ENCODE measurements around the gene ICA1. TPM values are rescaled to one million over a fixed set of nuclear protein-coding genes. Genes with fewer than 3 reads are reported as not detected.
A peak's percentile ranks its signal among the peaks of the same experiment; 100 is the strongest.
"Not testable (repeated sequence)": the region's sequence is repeated elsewhere in the genome, so short reads cannot be mapped to it uniquely, and the experiment has no call there.

Gene ICA1
- total RNA-seq, 1 donor from 2014 or later = 51.0 TPM

DNA sequence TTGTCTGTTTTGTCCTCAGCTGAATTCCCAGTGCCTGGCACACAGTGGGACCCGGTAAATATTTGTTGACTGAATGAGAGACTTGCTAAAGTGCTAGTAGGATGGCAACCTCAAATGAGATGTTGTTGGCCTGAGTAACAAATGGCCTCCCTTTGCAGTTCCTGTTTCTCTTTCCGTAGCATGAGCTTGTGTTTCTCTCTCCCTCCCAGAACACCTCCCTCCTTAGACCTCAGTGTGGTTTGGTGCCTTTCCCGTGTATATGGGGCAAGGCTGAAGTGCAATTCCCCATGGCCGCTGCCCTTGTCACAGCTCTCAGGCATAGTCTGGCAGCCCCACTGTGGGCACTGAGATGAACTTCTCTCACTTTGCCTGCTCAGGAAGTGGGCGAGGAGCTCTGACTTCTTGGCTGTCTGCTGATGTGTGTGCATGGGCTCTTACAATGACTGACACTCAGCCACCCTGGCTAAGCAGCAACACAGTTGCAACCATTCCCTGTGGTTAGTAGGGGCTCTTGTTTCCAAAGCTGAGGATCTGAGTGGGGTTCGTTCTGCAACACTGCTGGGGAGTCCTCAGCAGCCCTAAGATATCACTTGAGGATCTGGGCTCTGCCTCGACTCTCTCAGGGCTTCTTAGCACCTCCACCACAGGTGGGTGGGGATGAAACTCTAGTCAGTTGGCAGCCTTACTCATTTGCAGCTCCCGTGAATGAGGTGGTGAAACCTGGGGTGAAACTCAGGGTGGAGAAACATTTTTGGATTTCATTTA is 136.1 kb downstream of the ICA1 start:
- intact Hi-C loops (cut with micrococcal nuclease) = no loop called here
- ATAC-seq (peak; percentile 29), DNase-seq (no peak)

DNA sequence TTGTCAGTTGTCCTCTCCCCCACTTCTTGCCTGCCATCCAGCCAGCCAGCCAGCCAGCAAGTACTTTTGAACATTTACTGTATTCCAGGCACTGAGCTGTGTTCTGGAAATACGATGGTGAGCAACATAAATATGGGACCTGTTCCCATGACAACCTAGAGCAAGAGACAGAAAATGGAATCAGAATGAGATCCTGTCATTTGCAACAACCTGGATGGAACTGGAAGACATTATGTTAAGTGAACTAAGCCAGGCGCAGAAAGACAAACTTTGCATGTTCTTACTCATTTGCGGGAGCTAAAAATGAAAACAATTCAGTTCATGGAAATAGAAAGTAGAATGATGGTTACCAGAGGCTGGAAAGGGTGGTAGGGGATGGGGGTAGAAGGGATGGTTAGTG is 140.7 kb downstream of the ICA1 start:
- DNase-seq (no peak), ATAC-seq (no peak)
- intact Hi-C loops (cut with micrococcal nuclease) = no loop called here

DNA sequence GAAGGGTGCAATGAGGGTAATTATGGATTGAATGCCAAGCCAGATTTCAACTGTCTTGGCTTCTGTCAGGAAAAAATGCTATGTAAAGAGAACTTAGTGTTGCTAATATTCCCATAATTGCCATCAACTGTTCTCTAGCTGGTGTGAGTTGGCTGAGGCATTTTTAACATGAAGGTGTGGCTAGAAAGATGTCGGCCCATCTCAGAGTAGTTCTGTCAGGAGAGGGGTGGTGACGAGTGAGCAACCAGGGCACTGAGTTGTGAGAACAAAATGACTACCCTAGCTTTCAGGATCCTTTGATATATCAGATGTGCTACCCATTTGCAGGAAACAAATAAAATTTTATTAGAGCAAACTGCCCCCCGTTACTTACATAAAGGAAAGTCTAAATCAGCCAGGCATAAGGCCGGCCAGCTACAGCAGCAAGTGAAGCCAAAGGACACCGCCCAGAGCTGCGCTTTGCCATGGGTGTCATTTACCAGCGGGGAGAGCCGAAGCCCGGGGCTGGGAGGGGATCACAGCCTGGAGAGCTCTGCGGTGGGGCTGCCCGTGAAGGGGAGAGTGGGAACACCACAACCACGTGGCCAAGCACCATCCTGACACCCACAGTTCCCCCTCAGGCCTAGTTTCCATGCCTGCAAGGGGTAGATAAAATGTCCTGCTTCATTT is 141.4 kb downstream of the ICA1 start:
- ATAC-seq = no peak
- intact Hi-C loops (cut with micrococcal nuclease) = no loop called here
- no peak for DNase-seq

DNA sequence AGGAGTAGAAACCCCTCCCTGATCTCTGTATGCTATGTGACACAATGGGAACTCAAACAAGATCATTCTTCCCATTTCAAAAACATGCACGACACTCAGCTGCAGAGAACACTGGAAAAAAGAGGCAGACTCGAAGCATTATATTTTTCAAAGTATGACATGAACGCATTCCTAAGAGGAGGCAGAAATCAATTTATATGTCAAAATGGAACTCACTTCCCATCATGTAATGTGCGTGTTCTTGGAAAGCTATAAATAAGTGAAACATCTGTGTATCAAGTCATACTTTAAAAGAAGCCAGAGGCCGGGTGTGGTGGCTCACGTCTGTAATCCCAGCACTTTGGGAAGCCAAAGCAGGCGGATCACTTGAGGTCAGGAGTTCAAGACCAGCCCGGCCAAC is 142.7 kb downstream of the ICA1 start:
- no peak for DNase-seq
- intact Hi-C loops (cut with micrococcal nuclease) = no loop called here
- no peak for ATAC-seq

DNA sequence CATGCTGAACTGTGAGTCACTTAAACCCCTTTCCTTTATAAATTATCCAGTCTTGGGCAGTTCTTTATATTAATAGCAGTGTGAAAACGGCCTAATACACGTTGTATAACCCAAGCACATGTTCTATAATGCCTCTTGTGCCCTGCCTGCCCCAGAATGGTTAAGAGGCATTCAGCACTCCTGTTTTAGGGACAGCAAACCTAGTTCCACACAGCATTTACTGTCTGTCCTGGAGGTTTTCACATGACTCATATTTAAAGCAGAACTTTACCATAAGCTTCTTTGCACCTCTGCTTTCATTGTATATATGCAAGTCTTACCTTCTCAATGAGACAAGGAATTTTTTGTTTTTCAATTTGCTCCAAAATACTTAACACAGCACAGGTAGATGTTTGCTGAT is 144.8 kb downstream of the ICA1 start:
- intact Hi-C loops (cut with micrococcal nuclease) = no loop called here
- ATAC-seq (no peak), DNase-seq (no peak)

DNA sequence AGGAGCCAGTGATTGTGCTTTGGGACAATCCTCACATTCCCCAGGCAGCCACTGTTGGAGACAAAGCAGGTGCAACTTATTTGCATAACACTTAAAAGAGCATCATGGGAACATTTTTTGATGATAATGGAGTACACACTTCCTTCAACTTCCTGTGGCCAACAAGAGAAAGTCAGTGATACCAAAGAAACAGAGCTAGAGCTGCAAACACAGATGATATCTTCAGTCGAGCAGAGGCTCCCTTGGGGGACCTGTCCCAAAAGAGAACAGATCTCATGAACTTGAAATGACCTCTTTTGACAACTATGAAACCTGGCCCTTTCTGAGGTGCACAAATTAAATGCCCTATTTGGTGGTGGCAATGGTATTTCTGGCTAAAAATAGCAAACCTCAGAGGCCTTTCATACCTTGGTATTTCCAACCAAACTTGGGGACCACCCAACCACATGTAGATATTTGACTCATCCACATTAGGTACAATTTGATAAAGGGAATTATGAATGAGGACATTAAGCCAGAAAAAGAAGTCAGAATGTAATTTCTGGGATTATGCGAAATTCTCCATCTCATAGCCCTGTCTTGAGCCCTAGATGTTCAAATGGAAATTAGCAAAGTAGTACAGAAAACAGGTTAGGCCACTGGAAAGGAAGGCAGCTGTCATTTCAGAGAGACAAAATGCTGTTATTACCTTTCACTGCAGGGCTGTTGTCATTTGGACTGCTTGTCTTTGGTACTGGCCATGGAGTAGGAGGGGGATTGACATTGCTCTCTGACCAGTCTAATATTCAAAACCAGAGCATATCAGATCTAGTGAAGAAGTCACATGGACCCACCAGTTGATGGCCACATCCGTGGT is 146.2 kb downstream of the ICA1 start:
- intact Hi-C loops (cut with micrococcal nuclease) = no loop called here
- no peak for ATAC-seq
- DNase-seq = no peak

DNA sequence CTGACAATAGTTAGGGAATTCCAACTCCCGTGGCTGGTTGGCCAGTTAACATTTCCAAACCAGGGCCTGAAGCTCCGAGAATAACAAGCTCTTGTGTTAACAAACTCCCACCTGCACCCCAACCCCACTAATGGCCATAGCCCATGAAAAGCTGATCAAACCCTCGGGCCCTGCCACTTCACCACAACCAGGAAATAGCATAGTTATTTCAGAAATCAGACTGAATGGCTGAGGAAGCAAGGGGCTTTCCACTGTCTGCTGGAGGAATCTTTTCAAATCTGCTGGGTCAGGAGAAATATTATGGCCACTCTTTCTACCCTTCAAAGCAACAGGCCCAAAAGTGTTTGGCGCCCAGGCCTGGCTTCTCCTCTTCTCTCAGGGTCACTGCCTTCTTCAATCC is 147.8 kb downstream of the ICA1 start:
- intact Hi-C loops (cut with micrococcal nuclease) = no loop called here
- no peak for ATAC-seq
- DNase-seq = no peak

DNA sequence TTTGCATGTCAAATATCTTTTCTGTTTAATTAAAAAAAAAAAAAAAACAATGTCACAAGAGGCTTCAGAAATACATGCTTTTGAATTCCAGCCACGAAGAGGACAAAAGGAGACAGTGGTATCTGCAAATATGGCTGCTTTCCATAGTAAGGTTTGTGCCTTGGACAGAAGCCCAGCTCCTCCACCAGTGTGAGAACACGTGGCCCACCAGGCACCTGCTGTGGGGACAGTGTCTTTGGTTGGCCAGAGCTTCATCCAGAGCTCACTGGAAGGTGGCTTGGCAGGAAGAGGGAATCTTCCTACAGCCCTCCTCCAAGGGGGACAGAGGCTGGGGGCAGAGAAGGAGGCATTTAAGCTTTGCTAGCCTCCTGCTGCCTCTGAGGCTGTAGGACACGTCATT is 148.8 kb downstream of the ICA1 start:
- peak; percentile 37 for DNase-seq
- ATAC-seq = peak; percentile 87
- intact Hi-C loops (cut with micrococcal nuclease) = no loop called here

DNA sequence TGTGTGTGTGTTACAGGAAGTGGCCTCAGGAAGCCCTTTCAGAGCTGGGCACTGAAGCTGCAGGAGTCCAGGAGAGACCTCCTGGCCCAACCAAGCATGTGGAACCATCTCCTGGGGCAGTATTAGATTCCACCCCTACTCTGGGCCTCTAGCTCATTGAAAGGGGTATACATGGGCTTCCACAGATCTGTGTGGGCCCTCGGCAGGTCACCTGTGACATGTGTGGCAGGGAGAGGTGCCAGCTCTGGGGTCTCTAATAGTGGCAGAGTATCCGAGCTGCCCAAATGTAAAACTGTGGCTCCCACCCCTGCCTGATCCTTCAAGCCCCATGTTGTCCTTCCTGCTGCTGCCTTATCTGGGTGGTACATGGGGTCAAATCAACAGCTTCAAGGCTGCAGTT is 149.3 kb downstream of the ICA1 start:
- intact Hi-C loops (cut with micrococcal nuclease) = no loop called here
- DNase-seq = no peak
- peak; percentile 31 for ATAC-seq

DNA sequence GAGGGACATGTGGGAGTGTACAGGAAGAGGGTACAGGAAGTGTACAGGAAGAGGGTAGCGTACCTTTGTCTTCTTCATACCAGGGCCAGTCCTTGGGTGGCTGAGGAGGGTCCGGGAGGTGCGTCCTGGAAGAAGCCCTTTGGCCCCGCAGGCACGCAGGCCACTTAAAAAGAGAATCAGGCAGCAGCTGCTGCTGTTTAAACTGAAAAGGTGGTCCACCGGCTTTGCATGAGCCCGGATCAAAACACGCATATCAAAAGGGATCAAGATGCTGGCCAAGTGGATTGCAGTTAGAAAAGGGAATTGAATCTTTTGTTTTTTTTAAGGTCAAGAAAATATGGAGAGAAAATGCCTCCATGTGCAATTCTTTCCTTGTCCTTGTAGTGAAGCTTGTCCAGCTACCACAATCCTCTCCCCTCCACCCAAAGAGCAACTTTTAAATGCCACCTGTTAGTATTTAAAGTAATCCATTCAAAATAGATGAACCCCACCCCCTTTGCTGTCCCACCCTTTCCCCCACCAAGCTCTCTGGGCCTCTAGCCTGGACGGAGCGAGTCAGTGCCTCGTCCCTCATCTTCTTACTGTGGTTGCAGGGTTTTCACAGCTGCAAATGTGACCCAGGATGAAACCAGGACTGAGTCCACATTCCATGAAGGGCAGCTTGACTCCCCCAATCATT is 150.5 kb downstream of the ICA1 start:
- intact Hi-C loops (cut with micrococcal nuclease) = no loop called here
- ATAC-seq (no peak), DNase-seq (no peak)

DNA sequence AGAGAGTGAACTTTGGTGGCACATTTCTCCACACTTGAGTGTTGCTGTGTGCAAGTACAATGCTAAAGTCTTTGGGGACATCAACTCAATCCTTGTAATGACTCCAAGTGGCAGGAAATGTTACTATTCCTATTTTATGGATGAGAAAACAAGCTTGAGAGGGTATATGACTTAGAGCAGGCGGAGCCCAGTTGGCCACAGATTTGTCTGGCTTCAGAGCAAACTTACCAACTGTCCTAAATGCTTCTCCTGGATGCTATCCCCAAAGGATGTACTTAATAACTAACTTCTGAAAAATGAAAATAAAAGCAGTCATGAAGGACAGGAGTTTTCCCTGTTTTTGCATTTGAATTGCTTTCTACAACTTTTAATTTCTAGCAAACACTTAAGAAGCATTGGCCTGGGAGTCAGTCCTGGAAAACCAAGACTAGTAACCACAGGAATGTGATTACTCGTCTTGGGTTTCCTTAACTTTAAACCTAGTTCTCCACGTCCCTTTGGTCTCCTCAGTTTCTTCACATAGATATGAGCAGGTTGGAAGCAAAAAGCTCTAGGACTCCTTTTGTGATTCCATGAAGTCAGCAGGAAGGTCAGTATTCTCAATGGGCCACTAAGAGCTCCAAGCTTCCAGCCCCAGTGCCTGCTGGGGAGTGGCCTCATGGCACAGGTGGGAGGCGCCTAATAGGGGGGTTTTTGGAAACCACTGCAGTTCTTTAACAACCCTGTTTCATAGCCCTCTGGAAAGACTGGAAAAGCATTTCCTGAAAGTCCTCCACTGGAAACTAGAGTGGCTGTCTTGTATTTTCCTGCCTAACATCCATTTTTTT is 152.6 kb downstream of the ICA1 start:
- intact Hi-C loops (cut with micrococcal nuclease) = no loop called here
- no peak for DNase-seq
- ATAC-seq = no peak

DNA sequence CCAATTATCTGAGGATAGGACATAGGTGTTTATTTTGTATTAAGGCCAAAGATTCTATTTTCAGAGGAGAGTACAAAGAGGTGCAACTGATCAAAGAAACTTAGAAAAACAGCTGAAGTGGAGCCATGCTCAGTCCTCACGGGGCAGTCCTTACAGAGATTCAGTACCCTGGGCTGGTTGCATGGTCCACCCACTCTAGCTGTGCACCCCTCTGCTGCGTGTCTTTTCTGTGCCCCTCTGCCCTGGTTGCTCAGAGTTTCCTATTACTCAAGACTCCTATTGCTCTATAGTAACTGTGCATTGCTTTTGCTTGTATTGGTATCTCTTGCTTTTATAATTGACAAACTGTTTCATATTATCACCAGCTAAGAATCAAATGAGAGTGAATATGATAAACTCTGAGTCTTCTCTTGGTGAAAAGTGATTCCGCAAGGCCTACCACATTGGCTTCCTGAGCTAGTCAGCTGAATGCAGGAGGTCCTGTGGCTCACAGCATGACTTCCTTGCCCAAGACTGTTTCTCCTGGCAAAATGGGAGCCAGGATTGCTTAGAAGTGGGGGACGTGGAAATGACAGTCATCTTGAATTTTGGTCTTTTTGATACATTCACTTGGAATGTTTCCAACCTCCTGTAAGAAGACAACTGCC is 156.4 kb downstream of the ICA1 start:
- intact Hi-C loops (cut with micrococcal nuclease) = no loop called here
- no peak for DNase-seq
- no peak for ATAC-seq

DNA sequence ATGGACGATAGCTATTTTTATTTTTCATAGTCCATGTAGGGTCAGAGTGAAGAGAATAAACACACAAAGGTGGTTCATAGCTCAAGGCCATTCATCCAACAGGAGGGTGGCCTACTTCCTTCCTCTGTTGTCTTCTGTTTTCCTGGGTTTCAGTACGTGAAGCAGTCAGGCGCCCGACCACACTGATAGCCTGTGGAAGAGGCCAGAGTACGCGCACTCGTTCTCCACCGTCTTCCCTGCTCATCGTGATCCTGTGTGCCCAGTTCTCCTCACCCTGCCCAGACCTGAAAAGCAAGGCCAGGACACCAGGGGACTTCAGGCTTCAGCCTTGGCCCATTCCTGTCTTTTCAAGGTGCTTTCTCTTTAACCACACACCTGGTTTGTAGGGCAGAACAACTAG is 158.7 kb downstream of the ICA1 start:
- intact Hi-C loops (cut with micrococcal nuclease) = no loop called here
- ATAC-seq = no peak
- no peak for DNase-seq

DNA sequence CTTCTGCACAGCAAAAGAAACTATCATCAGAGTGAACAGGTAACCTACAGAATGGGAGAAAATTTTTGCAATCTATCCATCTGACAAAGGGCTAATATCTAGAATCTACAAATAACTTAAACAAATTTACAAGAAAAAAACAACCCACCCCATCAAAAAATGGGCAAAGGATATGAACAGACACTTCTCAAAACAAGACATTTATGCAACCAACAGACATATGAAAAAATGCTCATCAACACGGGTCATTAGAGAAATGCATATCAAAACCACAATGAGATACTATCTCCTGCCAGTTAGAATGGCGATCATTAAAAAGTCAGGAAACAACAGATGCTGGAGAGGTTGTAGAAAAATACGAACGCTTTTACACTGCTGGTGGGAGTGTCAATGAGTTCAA is 160.7 kb downstream of the ICA1 start:
- intact Hi-C loops (cut with micrococcal nuclease); ATAC-seq; DNase-seq: not testable (repeated sequence)

DNA sequence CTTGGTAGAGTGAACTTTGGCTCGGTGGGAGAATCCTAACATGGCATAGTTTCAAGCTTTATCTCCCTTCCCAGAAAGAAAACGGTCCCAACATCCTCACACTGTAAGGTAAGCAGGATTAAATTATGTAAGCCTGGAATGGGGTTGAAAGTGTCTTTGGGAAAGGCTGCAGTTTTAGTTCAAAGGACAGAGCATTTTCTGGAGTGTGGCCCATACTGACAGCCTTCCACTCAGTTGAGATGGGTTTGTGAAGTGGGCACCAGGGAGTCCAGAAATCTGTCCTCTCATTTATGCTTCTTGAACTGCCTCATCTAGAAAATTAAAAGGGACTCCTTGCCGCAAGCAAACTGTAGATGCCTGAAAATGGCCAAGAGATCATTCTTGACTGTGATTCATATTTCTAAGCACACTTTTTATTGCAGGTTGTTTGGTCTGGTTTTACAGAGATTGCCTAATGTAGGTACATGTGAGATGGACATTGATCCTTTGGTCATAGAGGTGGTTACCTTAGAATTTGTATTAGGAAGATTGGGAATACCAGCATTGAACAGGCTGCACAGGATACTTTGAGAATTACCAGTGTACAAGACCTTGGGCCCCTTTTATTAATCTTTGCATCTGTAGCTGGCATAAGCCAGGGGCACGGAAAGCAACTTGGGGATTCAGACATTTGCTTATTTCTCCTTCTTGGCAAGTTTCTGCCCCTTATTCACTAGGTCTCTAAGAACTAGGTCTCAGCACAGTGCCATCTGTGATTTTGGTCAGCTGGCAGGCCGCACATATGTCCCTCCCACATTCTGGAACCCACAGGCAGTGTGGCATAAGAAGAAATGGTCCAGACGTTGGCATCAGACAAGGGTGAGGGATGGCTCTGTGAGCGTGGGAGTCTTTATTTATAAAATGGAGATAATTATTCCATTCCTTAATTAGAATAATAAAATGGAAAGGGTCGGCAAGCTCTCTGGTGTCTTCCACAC is 167.5 kb downstream of the ICA1 start:
- ATAC-seq (no peak), DNase-seq (no peak)
- intact Hi-C loops (cut with micrococcal nuclease) = no loop called here

DNA sequence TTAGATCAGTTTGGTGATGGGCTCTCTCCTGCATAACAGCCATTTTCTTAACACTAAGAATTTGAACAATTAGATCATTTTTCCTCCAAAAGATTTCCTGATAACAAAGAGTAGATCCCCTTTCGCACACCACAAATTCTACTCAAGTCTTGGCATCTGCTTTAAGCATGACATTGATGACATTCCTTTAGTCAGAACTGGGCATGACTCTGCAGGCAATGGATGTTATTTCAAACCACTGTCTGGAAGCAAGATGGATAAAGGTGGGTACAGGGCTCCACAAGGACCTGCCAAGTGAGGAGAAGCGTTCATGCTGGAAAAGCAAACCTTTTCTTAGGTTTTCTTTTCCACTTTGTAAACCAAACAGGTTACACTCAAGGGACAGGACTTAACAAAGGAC is 169.8 kb downstream of the ICA1 start:
- DNase-seq (no peak), ATAC-seq (no peak)
- intact Hi-C loops (cut with micrococcal nuclease) = no loop called here
